BJ (cell line): Measurements from ENCODE around the gene IDH3G. TPM values are rescaled to one million over a fixed set of nuclear protein-coding genes. Genes with fewer than 3 reads are reported as not detected.
"Not testable (repeated sequence)": the region's sequence is repeated elsewhere in the genome, so short reads cannot be mapped to it uniquely, and the experiment has no call there.

Experiments used
- CTCF ChIA-PET: fragments of 350-600 bp; formaldehyde crosslinking; extraction: SDS; loops from one replicate; lab custom pipeline; 2021; ENCODE audit warnings: antibody characterized with exemption, inconsistent platforms; lab: Yijun Ruan, JAX
- POLR2A ChIA-PET: fragments of 300-600 bp; sonication (Branson Sonifier 250); formaldehyde crosslinking; extraction: SDS; loops from one replicate; lab custom pipeline; 2021; ENCODE audit warnings: antibody characterized with exemption; lab: Charles Lee
- DNase-seq: peaks from one replicate; pipeline ENCODE4 v3.0.0-alpha.2; 2011; ENCODE audit warnings: low read depth
- H3K27me3 ChIP-seq: 2 replicates; pipeline ENCODE4 v1.6.0; 2011; ENCODE audit warnings: low read length; ENCODE audit not compliant: control insufficient read depth, insufficient read depth
- H3K36me3 ChIP-seq: 2 replicates; pipeline ENCODE4 v1.5.1; 2011; ENCODE audit warnings: low read length; ENCODE audit not compliant: control insufficient read depth, insufficient read depth
- H3K4me3 ChIP-seq: 2 replicates; pipeline ENCODE4 v1.5.1; 2011; ENCODE audit warnings: low read depth, mild to moderate bottlenecking, control low read depth, low read length
- polyA plus RNA-seq: library from polyadenylated mRNA; depleted of rRNA; stranded (reverse); fragments of >200 nt; gene quantifications from 2 replicates; pipeline ENCODE4 v1.2.3, GENCODE V29; 2011
- TF ChIP-seq, protein P1 (sequence below): IDR thresholded peaks from 2 replicates; pipeline ENCODE4 v1.5.1; 2011; ENCODE audit warnings: low read depth, mild to moderate bottlenecking, control low read depth, inconsistent platforms, low read length, moderate library complexity; ENCODE audit not compliant: insufficient read depth

Gene IDH3G
- polyA plus RNA-seq, 1 experiment = 99.2 TPM

DNA sequence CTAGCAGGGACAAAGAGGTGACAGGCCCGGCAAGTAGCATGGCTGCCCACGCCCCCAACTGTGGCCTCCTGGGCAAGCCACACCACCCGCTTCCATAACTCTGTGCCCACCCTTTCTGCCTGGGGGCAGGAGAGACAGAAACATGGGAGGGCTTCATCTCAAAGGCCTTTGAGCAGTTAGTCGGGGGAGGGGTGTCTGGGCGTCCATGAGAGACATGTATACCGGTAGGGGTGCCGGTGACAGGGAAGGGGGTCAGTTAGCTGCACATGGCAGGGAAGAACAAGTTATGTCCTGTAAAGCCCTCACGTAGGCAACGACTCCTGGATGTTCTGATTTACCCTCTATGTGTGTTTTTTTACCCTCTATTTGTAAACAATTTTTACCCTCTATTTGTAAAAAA, 26.9 kb upstream of the IDH3G start:
- DNase-seq = no peak
- Histone ChIP-seq H3K27me3 (0 out of 2 replicates have a peak, but pooled peaks cover 2% of the 10 kb centered on the region), H3K36me3 (no peaks in the 10 kb centered on the region), H3K4me3 (no peak overlapping the region)
- CTCF ChIA-PET = no interaction called here
- POLR2A ChIA-PET = no interaction called here
- TF ChIP-seq, protein P1, sequence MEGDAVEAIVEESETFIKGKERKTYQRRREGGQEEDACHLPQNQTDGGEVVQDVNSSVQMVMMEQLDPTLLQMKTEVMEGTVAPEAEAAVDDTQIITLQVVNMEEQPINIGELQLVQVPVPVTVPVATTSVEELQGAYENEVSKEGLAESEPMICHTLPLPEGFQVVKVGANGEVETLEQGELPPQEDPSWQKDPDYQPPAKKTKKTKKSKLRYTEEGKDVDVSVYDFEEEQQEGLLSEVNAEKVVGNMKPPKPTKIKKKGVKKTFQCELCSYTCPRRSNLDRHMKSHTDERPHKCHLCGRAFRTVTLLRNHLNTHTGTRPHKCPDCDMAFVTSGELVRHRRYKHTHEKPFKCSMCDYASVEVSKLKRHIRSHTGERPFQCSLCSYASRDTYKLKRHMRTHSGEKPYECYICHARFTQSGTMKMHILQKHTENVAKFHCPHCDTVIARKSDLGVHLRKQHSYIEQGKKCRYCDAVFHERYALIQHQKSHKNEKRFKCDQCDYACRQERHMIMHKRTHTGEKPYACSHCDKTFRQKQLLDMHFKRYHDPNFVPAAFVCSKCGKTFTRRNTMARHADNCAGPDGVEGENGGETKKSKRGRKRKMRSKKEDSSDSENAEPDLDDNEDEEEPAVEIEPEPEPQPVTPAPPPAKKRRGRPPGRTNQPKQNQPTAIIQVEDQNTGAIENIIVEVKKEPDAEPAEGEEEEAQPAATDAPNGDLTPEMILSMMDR = no peak

DNA sequence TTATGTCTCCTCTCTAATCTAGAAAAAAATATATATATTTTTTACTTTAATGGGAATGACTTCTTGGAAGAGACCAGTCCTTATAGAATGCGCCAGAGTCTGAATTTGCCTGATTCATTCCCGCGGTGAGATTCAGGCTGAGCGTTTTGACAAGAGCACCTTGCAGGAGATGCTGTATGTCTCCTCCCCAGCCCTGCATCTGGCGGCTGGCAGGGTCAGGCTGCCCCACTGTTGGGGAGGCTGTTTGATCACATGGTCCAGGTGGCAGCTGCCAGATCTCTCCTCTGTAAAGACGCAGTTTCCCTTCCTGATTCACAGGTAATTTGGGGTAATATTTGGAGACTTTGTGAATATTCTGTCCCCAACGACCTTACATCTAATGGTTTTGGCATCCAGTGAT, 26.4 kb upstream of the IDH3G start:
- POLR2A ChIA-PET = no interaction called here

DNA sequence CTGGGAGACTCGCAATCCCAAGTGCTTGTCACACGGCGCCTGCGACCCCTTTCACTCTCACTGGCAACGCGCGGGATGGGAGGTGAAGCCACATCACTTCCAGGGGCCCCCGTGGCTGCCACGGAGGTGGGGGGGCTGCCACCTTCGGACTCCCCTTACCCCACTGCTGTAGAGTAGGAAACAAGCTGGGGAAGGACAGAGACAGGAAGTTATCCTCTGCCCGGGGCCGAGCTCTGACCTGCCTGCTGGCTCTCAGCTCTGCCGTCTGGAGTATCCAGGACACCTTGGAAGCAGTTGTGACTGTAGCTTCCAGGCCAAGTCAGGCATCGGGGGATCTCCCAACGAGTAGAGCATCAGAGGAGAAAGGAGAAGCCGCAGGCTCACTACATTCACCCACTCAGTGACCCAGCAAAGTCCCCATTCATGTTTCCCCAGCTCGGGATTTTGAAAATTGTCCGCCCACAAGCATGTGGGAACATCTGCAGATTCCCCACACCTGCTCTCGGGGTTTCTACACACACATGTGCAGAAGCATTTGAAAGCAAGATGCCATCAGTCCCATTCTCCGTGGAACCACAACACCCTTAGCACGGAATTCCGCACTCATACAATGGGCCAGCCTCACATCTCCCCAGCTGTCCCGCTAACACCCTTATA, 25.3 kb upstream of the IDH3G start:
- TF ChIP-seq, protein P1 = no peak
- H3K36me3 ChIP-seq = no peaks in the 10 kb centered on the region
- ChIA-PET POLR2A (no interaction called here), CTCF (no interaction called here)
- H3K27me3 ChIP-seq = 0 out of 2 replicates have a peak, but pooled peaks cover 2% of the 10 kb centered on the region
- H3K4me3 ChIP-seq = peak overlapping the region; percentile 38
- DNase-seq = no peak

More for the DNA sequence above, 26.4 kb upstream of the IDH3G start:
- DNase-seq = no peak
- no peak overlapping the region for H3K4me3 ChIP-seq
- H3K36me3 ChIP-seq = no peaks in the 10 kb centered on the region
- TF ChIP-seq, protein P1 = no peak
- 0 out of 2 replicates have a peak, but pooled peaks cover 2% of the 10 kb centered on the region for H3K27me3 ChIP-seq
- CTCF ChIA-PET = no interaction called here

DNA sequence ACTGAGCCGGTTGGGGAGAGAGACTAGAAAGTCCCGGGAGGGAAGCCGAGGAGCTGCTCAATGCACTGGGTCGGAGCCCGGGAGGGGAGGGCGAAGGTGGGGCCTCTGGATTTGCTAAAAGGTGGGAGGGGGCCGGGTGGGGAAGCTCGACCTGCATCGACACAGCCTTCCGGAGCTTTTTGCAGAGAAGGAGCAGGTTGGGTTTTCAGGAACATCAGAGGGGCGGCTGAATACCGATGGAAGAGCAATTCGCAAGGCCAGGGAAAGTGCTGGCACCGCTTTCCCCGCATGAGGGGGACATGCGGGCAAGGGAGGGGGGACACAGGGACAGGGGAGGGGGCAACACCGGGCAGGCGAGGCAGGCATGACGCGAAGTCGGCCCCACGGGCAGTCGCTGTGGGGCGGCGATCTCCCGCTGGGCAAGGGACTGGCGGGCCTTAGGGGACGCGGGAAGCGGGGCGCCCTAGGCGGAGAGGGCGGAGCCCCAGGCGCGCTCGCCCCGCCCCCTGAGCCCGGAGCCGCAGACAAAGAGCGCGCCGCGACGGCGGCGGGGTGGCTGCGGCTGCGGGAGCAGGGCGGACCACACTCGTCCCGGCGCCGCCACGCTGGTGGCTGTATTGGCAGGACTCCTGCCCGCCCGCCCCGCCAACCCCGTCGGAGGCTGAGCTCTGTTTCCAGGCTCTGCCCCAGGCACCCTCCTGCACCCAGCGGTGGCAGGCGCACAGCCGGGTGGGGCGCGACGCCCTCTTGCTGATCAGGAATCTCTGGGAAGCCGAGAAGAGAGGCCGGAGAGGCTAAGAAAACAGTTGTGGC, 24.6 kb upstream of the IDH3G start:
- no peak for DNase-seq
- TF ChIP-seq, protein P1 = no peak
- H3K27me3 ChIP-seq = 0 out of 2 replicates have a peak, but pooled peaks cover 2% of the 10 kb centered on the region
- H3K36me3 ChIP-seq = no peaks in the 10 kb centered on the region
- H3K4me3 ChIP-seq = peak overlapping the region; percentile 38
- POLR2A ChIA-PET = interaction anchor here (0.7 kb wide), 1 partner anchor 221 kb away, joined by 12 read pairs; no protein-coding TSS in a partner anchor
- CTCF ChIA-PET = no interaction called here

DNA sequence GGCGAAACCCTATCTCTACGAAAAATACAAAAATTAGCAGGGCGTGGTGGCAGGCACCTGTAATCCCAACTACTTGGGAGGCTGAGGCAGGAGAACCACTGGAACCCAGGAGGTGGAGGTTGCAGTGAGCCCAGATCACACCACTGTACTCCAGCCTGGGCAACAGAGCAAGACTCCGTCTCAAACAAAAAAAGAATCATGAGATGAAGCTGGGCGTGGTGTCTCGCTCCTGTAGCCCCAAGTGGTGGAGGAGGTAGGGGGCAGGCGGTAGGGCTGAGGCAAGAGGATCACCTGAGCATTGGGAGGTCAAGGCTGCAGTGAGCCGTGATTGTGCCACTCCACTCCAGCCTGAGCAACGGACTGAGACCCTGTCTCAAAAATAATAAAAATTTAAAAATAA, 23.9 kb upstream of the IDH3G start:
- H3K4me3 ChIP-seq, DNase-seq, H3K36me3 ChIP-seq, H3K27me3 ChIP-seq, CTCF ChIA-PET: not testable (repeated sequence)
- POLR2A ChIA-PET = interaction anchor here (0.7 kb wide), 1 partner anchor 220 kb away, joined by 12 read pairs; no protein-coding TSS in a partner anchor
